C4-2B (cell line): ENCODE results near the gene FAM76B.

Experiments used
- ZFX ChIP-seq: fragments of 450-650 bp; IDR thresholded peaks from 2 replicates; pipeline ENCODE4 v1.6.1; 2017
- TF ChIP-seq, protein P1 (sequence below): fragments of 450-650 bp; conservative IDR thresholded peaks from 2 replicates; pipeline ENCODE4 v1.5.1; 2017; ENCODE audit warnings: mild to moderate bottlenecking

DNA sequence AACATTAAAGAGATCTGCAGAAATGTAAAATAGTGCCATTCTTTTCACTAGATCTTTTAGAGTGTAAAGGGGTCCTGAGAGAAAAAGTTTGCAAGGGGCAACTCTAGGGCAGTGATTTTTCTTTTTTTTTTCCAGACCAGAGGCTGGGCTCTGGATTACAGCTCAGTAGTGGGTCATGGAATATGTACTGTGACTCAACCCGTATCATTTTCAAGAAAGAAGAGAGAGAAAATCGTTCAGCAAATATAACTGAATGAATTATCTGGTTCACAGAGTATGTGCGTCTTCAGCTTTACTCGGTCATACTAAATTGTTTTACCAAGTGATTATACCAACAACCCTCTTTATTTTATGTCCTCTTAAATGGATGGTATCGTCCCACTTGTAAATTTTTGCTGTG is 4.5 kb upstream of the FAM76B start:
- TF ChIP-seq, protein P1, sequence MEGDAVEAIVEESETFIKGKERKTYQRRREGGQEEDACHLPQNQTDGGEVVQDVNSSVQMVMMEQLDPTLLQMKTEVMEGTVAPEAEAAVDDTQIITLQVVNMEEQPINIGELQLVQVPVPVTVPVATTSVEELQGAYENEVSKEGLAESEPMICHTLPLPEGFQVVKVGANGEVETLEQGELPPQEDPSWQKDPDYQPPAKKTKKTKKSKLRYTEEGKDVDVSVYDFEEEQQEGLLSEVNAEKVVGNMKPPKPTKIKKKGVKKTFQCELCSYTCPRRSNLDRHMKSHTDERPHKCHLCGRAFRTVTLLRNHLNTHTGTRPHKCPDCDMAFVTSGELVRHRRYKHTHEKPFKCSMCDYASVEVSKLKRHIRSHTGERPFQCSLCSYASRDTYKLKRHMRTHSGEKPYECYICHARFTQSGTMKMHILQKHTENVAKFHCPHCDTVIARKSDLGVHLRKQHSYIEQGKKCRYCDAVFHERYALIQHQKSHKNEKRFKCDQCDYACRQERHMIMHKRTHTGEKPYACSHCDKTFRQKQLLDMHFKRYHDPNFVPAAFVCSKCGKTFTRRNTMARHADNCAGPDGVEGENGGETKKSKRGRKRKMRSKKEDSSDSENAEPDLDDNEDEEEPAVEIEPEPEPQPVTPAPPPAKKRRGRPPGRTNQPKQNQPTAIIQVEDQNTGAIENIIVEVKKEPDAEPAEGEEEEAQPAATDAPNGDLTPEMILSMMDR, result no peak
- TF ChIP-seq ZFX, result no peak
